B cell (primary cell): ENCODE results near the gene CCDC182. TPM values are rescaled to one million over a fixed set of nuclear protein-coding genes. Genes with fewer than 3 reads are reported as not detected.

Source experiments
- ATAC-seq: fragments of 200-7000 bp; cut with Tn5 transposase; one replicate; pipeline ENCODE4 v1.10.0; 2021; ENCODE audit warnings: low read depth, mild to moderate bottlenecking, moderate number of reproducible peaks, moderate library complexity
- CTCF ChIA-PET: fragments of 350-600 bp; sonication (Branson Sonifier 250); formaldehyde crosslinking; loops from one replicate; lab custom pipeline; 2021; ENCODE audit warnings: antibody characterized with exemption, inconsistent platforms; lab: Charles Lee
- POLR2A ChIA-PET: fragments of 350-600 bp; sonication (Branson Sonifier 250); formaldehyde crosslinking; loops from one replicate; lab custom pipeline; 2021; ENCODE audit warnings: antibody characterized with exemption; lab: Charles Lee
- DNase-seq: peaks from one replicate; pipeline ENCODE4 v3.0.0; 2013
- H2AFZ ChIP-seq: 2 replicates; pipeline ENCODE4 v1.6.1; 2012; ENCODE audit warnings: mild to moderate bottlenecking, low read depth, low read length; ENCODE audit not compliant: insufficient read depth, poor library complexity, severe bottlenecking
- H3K27ac ChIP-seq, 2 donors: 1 replicate in 1 of 2; 2 replicates in 1 of 2; pipeline ENCODE4 v1.5.1; 2012 to 2013; ENCODE audit warnings: low read length in 2 of 2, mild to moderate bottlenecking in 2 of 2, moderate library complexity in 1 of 2
- H3K27me3 ChIP-seq, 4 experiments: fragments of 200-600 bp in 1 of 4; sonication (generic) in 1 of 4; replicated peaks in 1 of 4; 1 replicate in 2 of 4; 2 replicates in 2 of 4; pipeline versions ENCODE4 v1.6.1 to v1.7.0; 2013 to 2016; ENCODE audit warnings: low read length in 3 of 4, mild to moderate bottlenecking in 2 of 4, mixed read lengths in 1 of 4, moderate library complexity in 1 of 4; ENCODE audit not compliant: insufficient read depth in 4 of 4, control insufficient read depth in 3 of 4; ENCODE audit errors: control extremely low read depth in 1 of 4
- H3K36me3 ChIP-seq, 2 experiments: replicated peaks in 1 of 2; 1 replicate in 1 of 2; 2 replicates in 1 of 2; pipeline versions ENCODE4 v1.6.1 to v1.7.1; 2013; ENCODE audit warnings: low read length in 1 of 2; ENCODE audit not compliant: insufficient read depth in 2 of 2, control insufficient read depth in 1 of 2; ENCODE audit errors: control extremely low read depth in 1 of 2, extremely low read depth in 1 of 2
- H3K4me1 ChIP-seq, 2 donors: fragments of 200-600 bp in 1 of 2; sonication (generic) in 1 of 2; 1 replicate in 1 of 2; 2 replicates in 1 of 2; pipeline versions ENCODE4 v1.5.1 to v1.6.1; 2013 to 2017; ENCODE audit warnings: low read length in 2 of 2; ENCODE audit not compliant: control insufficient read depth in 2 of 2, insufficient read depth in 2 of 2
- H3K4me2 ChIP-seq: replicated peaks from 2 replicates; pipeline ENCODE3; 2012; ENCODE audit warnings: mild to moderate bottlenecking, low read depth, low read length; ENCODE audit not compliant: poor library complexity, severe bottlenecking
- H3K4me3 ChIP-seq, 5 experiments: fragments of 200-600 bp in 1 of 5; sonication (generic) in 1 of 5; 1 replicate in 3 of 5; 2 replicates in 2 of 5; pipeline versions ENCODE4 v1.5.1 to v1.7.0; 2011 to 2016; ENCODE audit warnings: low read length in 4 of 5, mild to moderate bottlenecking in 4 of 5, low read depth in 2 of 5, control low read depth in 1 of 5, moderate library complexity in 1 of 5; ENCODE audit not compliant: insufficient read depth in 1 of 5; ENCODE audit errors: control extremely low read depth in 1 of 5, extremely low read depth in 1 of 5
- H3K79me2 ChIP-seq: fragments of 200-600 bp; sonication (generic); one replicate; pipeline ENCODE4 v1.6.0; 2016; ENCODE audit warnings: low read length; ENCODE audit not compliant: control insufficient read depth, insufficient read depth
- H3K9ac ChIP-seq: fragments of 200-600 bp; sonication (generic); 2 replicates; pipeline ENCODE4 v1.6.1; 2017; ENCODE audit warnings: mild to moderate bottlenecking, low read length, moderate library complexity
- H3K9me3 ChIP-seq, 3 donors: one replicate each; pipeline versions ENCODE4 v1.6.1 to v1.7.1; 2013; ENCODE audit warnings: low read length in 2 of 3; ENCODE audit not compliant: control insufficient read depth in 2 of 3, insufficient read depth in 1 of 3; ENCODE audit errors: control extremely low read depth in 1 of 3
- H4K20me1 ChIP-seq: 2 replicates; pipeline ENCODE4 v1.6.0; 2012; ENCODE audit warnings: mild to moderate bottlenecking, low read length; ENCODE audit not compliant: insufficient read depth, control insufficient read depth, poor library complexity, severe bottlenecking
- H3K27ac Mint-ChIP-seq: one replicate; pipeline ENCODE4 v1.8.0; 2021; ENCODE audit warnings: mixed read lengths
- H3K27me3 Mint-ChIP-seq: one replicate; pipeline ENCODE4 v1.8.0; 2021; ENCODE audit warnings: mixed read lengths
- H3K4me1 Mint-ChIP-seq: one replicate; pipeline ENCODE4 v1.8.0; 2021; ENCODE audit warnings: mixed read lengths
- H3K4me3 Mint-ChIP-seq: one replicate; pipeline ENCODE4 v1.8.0; 2021; ENCODE audit warnings: mixed read lengths
- H3K9me3 Mint-ChIP-seq: one replicate; pipeline ENCODE4 v1.8.0; 2022; ENCODE audit warnings: mixed read lengths; ENCODE audit not compliant: insufficient read depth
- CTCF ChIP-seq: fragments of 200-600 bp; IDR thresholded peaks from one replicate; pipeline ENCODE4 v1.8.0; 2022; ENCODE audit warnings: antibody characterized with exemption, mild to moderate bottlenecking
- EZH2 ChIP-seq: IDR thresholded peaks from 2 replicates; pipeline ENCODE4 v1.6.1; 2012; ENCODE audit warnings: borderline replicate concordance, low read depth, mild to moderate bottlenecking, moderate library complexity, low read length; ENCODE audit not compliant: insufficient read depth, poor library complexity, severe bottlenecking
- WGBS: methylation state at CpG from one replicate; pipeline ENCODE4 v1.1.5; 2013; ENCODE audit warnings: missing lambda C conversion rate; ENCODE audit not compliant: insufficient coverage; 5-methylcytosine and 5-hydroxymethylcytosine counted together
- intact Hi-C: fragments of 100-400 bp; cut with micrococcal nuclease; formaldehyde crosslinking; loops from one replicate; pipeline ENCODE4 v1.10.0; 2022
- polyA plus RNA-seq: library from polyadenylated mRNA; depleted of rRNA; stranded (reverse); fragments of >200 nt; gene quantifications from 2 replicates; pipeline ENCODE4 v1.2.3, GENCODE V29; 2012
- total RNA-seq, 2 donors: library from RNA; stranded (reverse); fragments of 120-200 nt in 1 of 2; gene quantifications; 1 replicate in 1 of 2; 2 replicates in 1 of 2; pipeline versions ENCODE4 v1.2.3 to v1.2.4, GENCODE V29; 2013 to 2022

The CCDC182 gene
- total and polyA plus RNA-seq, 2 donors (not counting 1 experiment from before 2014, with no cell fraction given) = not detected

DNA sequence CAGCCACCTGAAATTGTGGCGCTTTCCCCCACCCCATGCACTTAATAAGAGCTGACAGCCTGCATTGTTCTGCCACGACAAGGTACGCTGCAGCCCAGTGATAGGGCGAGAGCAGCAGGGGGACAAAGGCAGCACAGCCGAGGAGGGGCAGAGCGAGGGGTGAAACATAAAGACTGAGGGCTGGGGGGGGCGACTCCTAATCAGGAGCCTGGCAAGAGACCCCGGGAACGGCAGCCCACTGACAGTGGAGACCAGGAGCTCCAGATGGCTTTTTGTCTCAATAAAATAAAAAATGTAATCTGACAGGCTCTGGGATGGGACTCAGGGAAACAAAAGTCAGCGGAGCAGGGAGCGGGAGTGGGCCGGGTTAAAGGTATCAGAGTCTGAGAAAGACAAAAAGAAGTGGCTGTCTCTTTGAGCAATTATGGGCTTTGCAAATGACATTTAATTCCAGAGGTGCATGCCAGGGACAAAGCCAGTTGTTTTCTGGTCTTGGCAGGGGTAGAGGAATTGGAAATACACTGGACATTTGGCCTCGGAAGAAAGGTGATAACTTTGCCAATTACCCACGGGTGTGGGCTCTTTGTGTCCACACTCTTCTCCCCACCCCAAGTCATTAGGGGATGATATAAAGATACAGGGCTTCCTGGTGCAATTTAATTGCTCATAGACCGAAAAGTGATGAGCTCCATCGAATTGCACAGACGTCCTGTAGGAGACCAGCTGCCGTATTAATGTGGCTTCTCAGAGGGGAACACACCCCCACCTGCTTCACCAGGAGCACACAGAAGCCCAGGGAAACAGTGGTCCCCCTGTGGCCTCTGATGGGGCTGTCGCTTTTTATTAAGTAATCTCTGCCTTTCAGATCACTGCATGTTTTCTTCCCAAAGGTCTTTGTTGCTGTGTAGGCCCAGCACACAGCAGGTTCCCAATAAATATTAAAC lies 17.6 kb upstream of the CCDC182 start:
- no peak for DNase-seq

More for the DNA sequence above, 17.6 kb upstream of the CCDC182 start:
- Histone ChIP-seq H3K9me3 (no peaks in the 10 kb centered on the region), H3K9ac (no peak overlapping the region), H2AFZ (no peak overlapping the region), H3K79me2 (no peaks in the 10 kb centered on the region), H4K20me1 (no peaks in the 10 kb centered on the region), H3K4me1 (no peaks in the 10 kb centered on the region), H3K4me2 (no peak overlapping the region), H3K36me3 (no peaks in the 10 kb centered on the region), H3K27ac (no peak overlapping the region), H3K27me3 (no peaks in the 10 kb centered on the region), H3K4me3 (no peak overlapping the region)
- Mint-ChIP-seq H3K9me3 (no peaks in the 10 kb centered on the region), H3K27ac (no peak overlapping the region), H3K27me3 (peaks cover 19% of the 10 kb centered on the region), H3K4me3 (no peak overlapping the region), H3K4me1 (no peaks in the 10 kb centered on the region)
- ChIA-PET POLR2A (interaction anchor here (0.6 kb wide), 1 partner anchor 416 kb away, joined by 3 read pairs; no protein-coding TSS in a partner anchor), CTCF (interaction anchor here (1.2 to 1.6 kb wide), 2 partner anchors 17 to 71 kb away, joined by 3 read pairs; partner anchors contain the start of gene CCDC182)
- intact Hi-C loops = no loop called here
- ATAC-seq = no peak
- no peak for TF ChIP-seq EZH2
- no peak for TF ChIP-seq CTCF
- WGBS = 94% methylated on average over 16 of the region's 19 CpGs
